ENCODE measurements around the gene BFAR.
"Not testable (repeated sequence)": the region's sequence is repeated elsewhere in the genome, so short reads cannot be mapped to it uniquely, and the experiment has no call there.

The BFAR gene

DNA sequence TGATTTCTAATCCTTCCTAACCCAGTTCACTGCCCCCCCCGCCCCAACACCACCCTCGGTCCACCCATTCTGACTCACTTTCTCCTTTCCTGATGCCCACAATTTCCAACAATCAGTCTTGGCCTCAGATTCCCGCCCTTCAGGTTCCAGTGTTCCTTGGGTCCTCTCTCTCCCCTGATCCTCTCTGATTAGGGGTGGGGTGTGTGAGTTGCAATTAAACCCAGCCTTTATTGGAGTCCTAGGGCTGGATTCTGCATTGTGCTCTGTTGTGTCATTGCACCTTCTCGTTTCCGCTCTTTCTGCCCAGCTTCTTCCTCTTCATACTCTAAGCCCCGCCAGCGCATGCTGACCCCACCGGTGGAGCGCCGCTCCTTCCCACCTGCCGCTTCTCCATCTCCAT is 69.9 kb downstream of the BFAR start:
- in situ Hi-C loops (cut with MboI; ENCODE audit: low pct_unique_long_range_greater_than_20kb, low sequenced_read_pairs, unreplicated experiment); DNase-seq (ENCODE audit: low spot score): not testable (repeated sequence)

DNA sequence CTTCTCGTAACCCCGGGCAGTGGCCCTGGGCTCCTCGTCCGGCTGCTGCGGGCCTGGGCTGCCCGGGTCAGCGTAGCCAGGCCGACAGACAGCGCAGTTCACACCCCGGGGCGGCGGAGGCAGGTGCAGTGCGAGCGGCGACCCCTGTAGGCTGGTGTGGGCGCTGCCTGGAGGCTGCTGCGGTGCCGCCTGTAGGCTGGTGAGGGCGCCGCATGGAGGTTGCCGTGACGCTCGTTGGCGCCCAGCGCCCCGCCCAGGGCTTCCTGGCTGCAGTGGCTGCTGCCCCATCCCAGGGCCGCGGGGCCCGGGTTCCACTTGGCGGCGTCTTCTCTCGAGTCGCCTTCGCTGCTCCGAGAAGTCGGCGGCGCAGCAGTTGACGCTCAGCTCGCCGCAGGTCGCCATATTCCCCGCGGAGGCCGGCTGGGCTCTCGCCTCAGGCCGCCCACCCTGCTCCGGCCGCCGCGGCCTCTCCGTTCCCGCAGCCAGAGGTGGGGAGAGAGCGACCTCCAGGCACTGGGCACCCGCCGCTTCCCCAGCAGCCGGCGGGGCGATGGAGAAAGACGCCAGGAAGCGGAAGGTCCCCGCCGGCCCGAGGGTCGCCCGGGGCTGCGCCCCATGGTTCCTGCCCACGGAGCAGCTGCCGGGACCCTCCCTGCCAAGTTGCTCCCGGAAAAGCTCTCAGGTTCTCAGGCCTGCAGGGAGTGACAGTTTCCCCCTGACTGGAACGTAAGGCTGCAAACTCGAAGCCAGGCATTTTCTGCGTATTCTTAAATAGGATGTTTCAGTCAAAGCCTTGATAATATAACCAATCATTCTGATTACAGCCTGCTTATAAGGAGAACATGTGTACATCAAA is 70.6 kb downstream of the BFAR start, which contains the start of gene NPIPA3:
TSS of gene NPIPA3 (plus strand) at position 256 of the 856 bp plus-strand sequence. CDS start 5,533 bp downstream, outside the sequence.
- DNase-seq (ENCODE audit: low spot score); in situ Hi-C loops (cut with MboI; ENCODE audit: low pct_unique_long_range_greater_than_20kb, low sequenced_read_pairs, unreplicated experiment): not testable (repeated sequence)

Data from GM13977 (cell line).